Coronary artery (tissue), 2 donors: ENCODE results near the gene PIGV.

ENCODE experiments used
- DNase-seq: peaks from one replicate; pipeline ENCODE4 v3.0.0-alpha.2; 2017; ENCODE audit warnings: low spot score
- H3K27ac ChIP-seq, 2 donors: fragments of 200-600 bp; sonication (generic); one replicate each; pipeline ENCODE4 v1.5.1; 2016 to 2019
- H3K4me3 ChIP-seq: fragments of 200-600 bp; sonication (generic); 2 replicates; pipeline ENCODE4 v1.5.1; 2016; ENCODE audit warnings: mild to moderate bottlenecking, moderate library complexity
- CTCF ChIP-seq: fragments of 200-600 bp; sonication (generic); IDR thresholded peaks from one replicate; pipeline ENCODE4 v1.5.1; 2019; ENCODE audit warnings: antibody characterized with exemption

Gene PIGV

GRCh38 chr1:26787381-26787705, 407 bp upstream of the PIGV start:
- Histone ChIP-seq H3K27ac (peak overlapping the region; percentile 97 to 100), H3K4me3 (peak overlapping the region; percentile 80)
- no peak for DNase-seq
- no peak for TF ChIP-seq CTCF

DNA sequence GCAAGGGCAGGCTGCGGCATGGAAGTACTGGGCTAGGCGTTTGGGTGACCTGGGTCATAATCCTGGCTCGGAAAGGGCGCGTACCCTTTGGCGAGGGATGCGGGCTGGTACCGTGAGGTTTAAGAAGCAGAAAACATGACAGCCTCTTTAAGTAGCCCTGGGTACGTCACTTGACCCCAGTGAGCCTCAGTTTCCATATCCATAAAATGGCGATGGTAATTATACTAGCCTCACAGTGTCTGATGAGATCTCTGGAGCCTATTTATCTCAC, 700 bp downstream of the PIGV start:
- Histone ChIP-seq H3K27ac (peak overlapping the region; percentile 97 to 100), H3K4me3 (peak overlapping the region; percentile 80)
- DNase-seq = no peak
- TF ChIP-seq CTCF = no peak

GRCh38 chr1:26788836-26789611, 1.3 kb downstream of the PIGV start:
- TF ChIP-seq CTCF = peak; percentile 95
- Histone ChIP-seq H3K4me3 (peak overlapping the region; percentile 80), H3K27ac (peak overlapping the region; percentile 97 to 100)
- peak; percentile 89 for DNase-seq

- H3K27ac ChIP-seq = peak overlapping the region in 1 of 2 donors; percentile 2
- TF ChIP-seq CTCF = no peak
Measured at GRCh38 chr1:26789612-26789865, 1.8 kb downstream of the PIGV start.

DNA sequence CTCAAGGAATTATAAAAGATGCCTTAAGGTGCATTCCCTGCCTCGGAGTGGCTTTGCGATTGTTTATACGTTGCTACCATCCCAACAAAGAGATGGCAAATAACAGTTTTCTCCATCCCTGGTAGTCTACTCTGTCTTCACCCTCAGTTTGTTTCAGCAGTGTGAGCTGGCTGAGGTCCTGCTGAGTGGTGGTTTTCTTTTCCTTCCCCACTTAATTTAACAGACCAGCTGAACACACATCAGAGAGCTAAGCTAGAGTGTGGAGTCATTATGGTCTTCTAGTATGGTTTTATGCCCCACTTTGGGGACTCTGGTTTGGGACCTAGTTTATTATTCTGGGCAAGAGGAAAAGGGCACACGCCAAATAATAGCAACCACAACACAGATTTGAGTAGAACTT, 2.2 kb downstream of the PIGV start:
- TF ChIP-seq CTCF = no peak
- no peak for DNase-seq
- H3K4me3 ChIP-seq = no peak overlapping the region
- H3K27ac ChIP-seq = no peak overlapping the region

More at GRCh38 chr1:26789612-26789865, 1.8 kb downstream of the PIGV start:
- DNase-seq = no peak
- H3K4me3 ChIP-seq = no peak overlapping the region

GRCh38 chr1:26790551-26790953, 2.8 kb downstream of the PIGV start:
- no peak for TF ChIP-seq CTCF
- H3K27ac ChIP-seq = no peak overlapping the region

GRCh38 chr1:26791148-26791547, 3.4 kb downstream of the PIGV start:
- Histone ChIP-seq H3K4me3 (no peak overlapping the region), H3K27ac (no peak overlapping the region)
- DNase-seq = no peak
- TF ChIP-seq CTCF = no peak

More at GRCh38 chr1:26790551-26790953, 2.8 kb downstream of the PIGV start:
- no peak overlapping the region for H3K4me3 ChIP-seq
- DNase-seq = no peak
